HG02798 (cell line): ENCODE measurements around the gene IFT88.
"Not testable (repeated sequence)": the region's sequence is repeated elsewhere in the genome, so short reads cannot be mapped to it uniquely, and the experiment has no call there.

Experiments
- ATAC-seq: cut with Tn5 transposase; IDR thresholded peaks from one replicate; pipeline ENCODE4 v1.9.1; 2021; ENCODE audit warnings: mild to moderate bottlenecking; ENCODE audit not compliant: unreplicated experiment, poor library complexity

Gene IFT88

DNA sequence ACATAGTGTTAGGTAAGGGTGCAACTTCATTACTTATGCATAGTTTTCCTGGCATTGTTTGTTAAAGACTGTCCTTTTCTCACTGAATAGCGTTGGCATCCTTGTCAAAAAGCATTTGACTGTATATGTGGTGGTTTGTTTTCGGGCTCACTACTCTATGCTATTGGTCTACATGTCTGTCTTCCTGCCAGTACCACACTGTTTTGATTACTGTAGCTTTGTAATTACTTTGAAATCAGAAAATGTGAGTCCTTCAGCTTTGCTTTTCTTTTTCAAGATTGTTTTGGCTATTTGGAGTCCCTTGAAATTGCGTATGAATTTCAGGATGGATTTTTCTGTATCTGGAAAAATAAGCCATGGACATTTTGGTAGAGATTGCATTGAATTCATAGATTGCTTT, 56.0 kb downstream of the IFT88 start:
- no peak for ATAC-seq

DNA sequence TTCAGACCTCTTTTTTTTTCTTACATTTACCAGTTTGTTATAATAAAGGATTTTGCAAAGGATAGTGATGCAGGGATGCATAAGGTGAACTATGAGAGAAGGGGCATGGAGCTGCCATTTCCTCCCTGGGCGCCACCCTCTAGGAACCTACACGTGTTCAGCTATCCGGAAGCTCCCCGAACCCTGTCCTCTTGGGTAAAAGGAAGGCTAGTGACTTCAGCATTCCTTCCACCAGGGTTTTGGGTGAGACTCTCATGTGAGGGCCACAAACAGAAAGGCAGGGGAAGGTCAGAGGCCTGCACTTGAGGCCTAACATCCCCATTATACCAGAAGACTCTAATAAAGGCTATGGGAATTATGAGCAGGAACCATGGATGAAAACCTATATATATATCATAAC, 57.3 kb downstream of the IFT88 start:
- ATAC-seq, result no peak

DNA sequence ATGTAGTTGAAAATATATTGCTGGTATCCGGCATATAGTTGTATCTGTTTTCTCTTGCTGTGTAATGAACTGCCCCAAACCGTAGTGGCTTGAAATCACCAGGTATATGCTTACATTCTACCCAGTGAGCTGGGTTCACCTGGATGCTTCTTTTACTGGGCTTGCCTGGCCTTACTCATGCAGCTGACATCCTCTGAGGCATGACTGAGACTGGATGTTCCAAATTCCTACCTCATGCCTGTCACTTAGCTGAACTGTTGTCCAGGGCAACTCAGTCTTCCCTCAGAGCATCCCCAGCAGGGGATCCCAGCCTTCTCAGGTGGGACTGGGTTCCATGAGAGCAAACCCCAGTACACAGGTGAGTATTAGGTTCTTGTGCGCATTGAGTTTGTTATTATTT, 66.8 kb downstream of the IFT88 start:
- no peak for ATAC-seq

DNA sequence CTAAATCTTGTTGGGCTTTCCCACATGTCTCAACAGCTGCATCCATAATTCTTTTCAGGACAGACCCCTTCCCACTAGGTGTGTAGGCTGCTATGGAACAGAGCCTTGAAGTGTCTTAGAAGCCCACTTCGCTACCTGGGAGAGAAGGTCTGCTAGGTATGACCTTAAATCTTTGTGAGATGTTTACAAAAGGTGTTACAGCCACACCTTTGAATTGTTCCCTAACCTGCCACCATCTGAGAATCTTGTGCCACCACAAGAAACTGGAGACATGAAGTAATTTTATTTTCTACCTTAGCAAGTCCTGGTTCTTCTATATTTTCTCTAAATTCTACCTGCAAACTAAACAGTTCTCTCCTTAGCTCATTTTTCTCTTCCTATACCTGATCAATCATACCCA, 69.1 kb downstream of the IFT88 start:
- no peak for ATAC-seq

DNA sequence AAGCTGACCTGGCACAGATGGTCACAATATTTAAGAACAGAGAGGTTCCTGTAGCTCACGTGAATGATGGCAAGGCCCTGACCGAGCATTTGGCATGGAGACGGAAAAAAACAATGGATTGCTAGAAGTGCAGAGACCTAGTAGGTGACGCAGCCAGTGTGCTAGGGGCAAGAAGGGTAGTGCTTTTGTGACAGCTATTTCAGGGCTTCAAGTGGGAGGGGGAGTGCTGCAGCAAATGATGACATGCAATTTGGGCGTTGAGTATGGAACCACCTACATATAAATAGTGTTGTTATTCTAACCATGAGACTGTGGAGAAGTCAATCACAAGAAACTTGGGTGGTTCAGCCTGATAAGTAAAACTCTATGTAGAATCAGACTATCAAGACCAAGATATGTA, 70.9 kb downstream of the IFT88 start:
- no peak for ATAC-seq

DNA sequence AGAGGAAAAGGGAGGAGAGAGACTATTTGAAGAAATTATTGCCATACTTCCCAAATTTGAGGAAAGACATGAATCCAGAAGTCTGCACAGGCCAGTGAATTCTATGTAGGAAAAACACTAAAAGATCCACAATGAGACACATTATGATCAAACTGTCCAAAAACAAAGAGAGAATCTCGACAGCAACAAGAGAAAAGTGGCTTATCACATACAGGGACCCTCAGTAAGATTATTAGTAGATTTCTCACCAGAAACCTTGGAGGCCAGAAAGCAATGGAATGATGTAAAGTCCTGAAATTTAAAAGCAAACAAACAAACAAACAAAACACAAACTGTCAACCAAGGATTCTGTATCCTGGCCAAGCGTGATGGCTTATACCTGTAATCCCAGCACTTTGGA, 80.8 kb downstream of the IFT88 start:
- ATAC-seq, result no peak

DNA sequence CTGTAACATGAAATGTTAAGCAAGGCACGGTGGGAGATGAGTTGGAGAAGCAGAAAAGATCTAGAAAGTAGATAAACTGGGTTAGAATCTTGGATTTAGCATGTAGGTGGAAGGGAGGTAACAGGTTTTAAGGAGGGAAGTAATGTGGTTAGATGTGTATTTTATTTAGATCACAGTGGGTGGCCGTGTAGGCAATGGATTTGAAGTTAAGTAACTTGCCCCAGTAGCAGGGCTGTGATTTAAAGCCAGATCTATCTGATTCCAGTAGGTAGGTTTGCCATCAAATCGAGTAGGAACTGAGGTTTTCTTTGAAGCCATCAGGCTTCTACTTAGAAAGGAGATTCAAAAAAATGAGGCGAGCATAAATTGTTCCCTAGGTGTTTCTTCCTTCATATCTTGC, 86.0 kb downstream of the IFT88 start:
- ATAC-seq, result no peak

DNA sequence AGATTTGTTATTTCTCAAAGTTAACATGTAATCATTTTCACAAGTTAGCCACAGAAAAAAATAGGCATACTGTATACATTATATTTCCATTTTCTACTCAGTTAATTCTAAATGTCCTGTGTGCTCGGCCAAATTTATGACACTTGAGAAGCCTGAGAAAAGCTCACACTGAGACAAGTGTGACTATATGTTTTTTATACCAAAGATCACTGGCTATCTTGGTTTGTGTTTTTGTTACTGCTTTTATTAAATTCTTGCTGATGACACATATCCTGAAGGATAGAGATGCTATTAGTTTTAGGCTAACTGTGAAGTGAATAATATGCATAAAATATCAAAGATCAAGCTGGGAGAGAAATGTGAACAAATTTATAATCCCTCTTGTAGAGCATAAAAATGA, 87.2 kb downstream of the IFT88 start:
- ATAC-seq, result no peak

DNA sequence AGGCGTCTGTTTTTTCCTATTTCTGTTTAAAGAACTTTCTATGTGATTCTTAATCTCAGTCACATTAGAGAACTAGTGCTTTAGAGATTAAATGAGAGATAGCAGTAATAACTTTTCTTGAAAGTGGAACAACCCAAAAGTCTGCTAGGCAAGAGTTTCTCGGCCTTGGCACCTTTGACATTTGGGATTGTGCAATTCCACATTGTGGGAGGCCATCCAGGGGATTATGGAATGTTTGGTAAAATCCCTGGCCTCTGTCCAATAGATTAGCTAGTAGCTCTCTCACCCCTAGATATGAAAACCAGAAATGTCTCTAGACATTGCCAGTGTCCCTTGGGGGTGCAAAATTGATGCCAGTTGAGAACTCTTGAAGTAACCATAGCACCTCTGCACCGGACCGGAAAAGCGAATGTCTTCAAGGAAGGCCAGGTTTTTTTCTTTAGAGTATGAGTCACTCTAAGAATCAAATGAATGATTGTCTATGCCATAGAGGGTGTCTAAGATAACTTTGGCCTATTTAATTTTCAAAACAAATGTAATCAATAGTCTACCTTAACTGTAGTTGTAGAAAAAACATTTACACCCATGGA, 91.6 kb downstream of the IFT88 start:
- ATAC-seq, result no peak

DNA sequence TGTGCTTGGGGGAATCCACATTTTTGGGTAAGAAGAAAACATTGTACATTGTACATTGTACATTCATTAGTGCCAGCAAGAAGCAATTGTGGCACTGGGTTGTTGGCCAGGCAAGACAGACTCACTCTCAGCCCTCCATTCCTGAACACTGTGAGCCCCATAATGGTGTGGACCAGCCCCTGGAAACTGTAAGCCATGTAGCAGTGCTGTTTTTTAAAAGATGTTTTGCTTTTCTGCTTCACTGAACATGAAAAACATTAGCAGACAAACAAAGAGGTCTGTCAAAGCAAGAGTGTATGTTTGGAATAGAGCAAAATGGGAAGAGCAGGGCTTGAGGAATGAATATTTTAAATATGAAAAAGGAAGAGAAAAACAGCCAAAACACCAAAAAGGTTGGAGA, 97.4 kb downstream of the IFT88 start:
- ATAC-seq, result no peak

DNA sequence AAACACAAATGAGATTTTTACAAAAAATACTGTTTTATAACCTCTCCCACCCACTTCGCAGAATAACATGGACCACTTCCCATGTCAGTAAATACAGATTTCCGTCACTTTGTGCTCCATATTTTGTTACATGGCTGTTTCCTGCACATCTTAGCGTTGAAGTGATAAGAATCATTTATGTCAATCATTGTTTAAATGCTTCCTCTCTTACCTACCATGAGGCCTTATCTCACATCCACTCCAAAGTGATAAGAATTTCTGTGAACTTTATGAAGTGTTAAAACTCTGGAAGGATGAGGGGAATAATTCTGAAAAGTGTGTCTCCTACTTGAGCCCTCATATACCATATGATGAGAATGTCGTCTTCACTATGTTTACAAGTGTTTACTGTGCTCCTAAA, 100.0 kb downstream of the IFT88 start:
- ATAC-seq, result no peak

DNA sequence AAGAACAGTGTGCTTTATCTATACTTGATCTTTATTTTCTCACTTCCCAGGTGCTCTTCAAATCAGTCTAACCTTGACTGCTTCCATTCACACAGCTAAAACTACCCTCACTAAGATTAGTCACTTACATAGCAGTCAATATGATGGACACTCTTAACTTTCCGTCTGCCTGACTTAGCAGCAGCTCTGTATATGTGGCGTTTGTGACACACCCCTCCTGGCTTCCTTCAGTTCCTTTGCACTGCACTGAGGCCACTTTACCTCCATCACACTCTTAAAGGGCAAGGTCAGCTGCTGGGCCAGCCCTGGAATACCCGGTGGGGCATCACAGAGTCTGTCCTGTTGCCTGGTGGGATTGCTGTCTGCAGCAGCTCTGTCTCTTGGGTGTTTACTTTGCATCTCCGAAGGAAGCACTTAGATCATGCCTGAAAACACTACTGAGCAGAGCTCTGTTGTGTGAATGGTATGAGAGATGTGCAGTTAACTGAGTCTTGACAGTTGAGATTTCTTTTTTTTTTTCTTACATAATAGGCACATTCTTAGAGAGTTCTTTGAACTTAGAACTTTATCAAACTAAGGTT, 101.0 kb downstream of the IFT88 start:
- no peak for ATAC-seq

DNA sequence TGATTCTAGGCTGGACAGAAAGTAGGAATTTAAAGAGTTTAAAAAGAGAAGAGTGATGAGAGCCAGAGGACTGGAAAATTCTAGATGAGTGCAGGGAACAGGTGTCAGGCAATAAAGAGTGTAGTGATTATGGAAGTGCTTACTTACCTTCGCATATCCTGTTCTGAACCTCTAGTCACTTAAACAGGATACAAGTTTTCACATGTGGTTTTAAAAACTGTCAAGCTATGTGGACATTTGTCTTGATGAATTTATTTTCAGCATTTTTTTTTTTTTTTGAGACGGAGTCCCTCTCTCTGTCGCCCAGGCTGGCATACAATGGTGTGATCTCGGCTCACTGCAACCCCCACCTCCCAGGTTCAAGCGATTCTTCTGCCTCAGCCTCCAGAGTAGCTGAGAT, 102.2 kb downstream of the IFT88 start:
- ATAC-seq, result no peak

DNA sequence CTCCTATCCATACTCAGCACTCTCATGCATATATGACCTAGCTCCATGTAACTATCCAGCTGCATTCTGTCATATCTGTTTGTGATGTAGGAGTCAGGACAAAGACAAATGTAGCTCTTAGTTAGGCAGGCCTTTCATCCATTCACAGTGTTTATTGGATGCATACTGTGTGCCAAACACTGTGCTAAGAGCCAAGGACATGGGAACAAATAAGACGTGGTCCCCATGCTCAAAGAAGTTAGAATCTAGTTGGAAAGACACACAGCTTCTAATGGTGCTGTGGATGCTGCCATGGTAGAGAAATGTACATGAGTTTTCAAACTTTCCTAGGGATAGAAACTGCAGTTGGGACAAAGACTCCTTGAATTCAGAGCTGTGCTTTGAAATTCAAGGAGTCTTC, 104.8 kb downstream of the IFT88 start:
- no peak for ATAC-seq

DNA sequence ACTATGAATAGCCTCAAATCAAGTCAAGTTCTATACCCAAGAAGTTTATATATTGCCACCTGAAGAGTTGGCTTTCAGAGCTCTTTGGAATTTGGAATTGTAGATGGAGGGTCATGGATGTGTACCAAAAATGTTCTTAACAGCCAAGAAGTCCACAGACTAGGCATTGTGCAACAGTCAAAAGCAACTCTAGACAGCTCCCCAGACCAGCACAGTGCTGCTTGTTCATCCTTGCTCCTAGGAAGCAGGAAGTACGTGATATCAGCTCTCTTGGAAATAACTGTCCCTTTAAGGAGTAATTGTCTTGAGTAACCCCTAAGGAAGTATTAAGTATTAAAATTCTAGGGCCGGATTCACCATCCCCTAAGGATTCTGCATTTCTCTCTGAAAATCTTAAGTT, 105.8 kb downstream of the IFT88 start:
- no peak for ATAC-seq

DNA sequence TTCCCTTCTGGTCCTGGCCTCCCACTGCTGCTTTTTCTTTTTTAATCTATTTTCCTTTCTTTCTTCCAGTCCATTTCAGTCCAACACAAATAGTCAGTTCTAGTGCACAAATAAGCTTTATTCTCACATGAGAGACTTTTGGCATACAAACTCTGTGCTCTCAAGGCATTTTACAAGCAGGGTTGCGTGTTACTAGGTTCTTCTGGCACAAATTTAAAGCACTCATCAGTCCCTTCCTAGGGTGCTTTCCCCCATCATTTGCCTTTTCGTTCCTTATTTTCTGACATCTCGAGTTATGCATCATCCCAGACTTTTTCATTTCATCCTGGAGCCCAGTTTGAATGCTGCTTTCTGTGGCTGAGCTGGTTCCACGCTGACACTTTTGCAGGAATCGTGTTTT, 106.8 kb downstream of the IFT88 start:
- ATAC-seq, result no peak

DNA sequence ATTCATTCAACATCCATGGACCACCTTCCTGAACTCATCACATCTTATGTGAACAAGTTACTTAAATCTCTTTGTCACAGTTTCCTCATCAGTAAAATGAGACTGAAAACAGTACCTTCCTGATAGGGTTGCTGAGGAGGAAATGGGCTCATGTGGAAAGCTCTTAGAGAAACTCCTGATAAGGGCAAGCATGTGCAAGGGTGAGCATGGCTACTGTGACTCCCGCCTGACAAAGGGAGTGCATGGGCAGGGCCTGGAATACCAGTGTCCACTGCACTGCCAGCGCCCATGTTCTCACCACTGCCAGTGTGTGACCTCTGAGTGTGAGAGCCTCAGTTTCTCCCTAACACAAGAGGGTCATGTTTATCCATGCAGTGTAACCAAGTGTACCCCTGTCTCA, 109.3 kb downstream of the IFT88 start:
- ATAC-seq, result no peak

DNA sequence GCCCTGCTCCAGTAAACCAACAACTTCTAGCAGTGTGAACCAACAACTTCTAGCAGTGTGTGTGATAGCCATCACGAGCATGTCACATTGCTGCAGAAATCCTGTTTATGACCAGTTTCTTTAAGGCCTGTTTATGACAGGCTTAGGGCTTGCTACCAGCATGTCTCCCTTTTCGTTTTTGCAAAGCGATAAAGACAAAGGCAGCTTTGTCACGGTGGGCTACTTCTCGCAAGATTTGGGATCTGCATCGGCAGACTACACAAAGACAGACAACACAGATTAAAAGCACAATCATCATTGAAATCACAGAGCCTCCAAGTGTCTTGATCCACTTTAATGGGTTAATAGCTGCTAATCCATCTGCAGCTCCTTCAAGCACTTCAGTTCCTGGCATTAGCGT, 111.6 kb downstream of the IFT88 start:
- not testable (repeated sequence) for ATAC-seq

DNA sequence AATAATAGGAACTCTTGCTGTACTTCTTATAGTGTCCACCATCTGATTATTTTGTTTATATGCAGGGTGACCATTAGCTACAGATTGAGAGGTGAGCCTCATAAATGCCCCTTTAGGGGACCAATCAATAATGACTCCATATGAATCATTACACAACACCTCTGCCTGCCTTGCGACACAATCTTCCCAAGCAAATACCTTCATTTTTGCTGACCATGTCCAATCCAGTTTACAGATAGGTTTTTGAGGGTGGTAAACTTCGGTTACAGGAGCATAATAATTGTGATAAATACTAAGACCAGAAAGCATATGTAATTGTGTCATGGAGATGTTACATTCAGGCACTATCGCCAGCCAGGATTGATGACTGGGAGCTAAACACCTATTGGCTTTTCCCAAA, 112.9 kb downstream of the IFT88 start:
- no peak for ATAC-seq

DNA sequence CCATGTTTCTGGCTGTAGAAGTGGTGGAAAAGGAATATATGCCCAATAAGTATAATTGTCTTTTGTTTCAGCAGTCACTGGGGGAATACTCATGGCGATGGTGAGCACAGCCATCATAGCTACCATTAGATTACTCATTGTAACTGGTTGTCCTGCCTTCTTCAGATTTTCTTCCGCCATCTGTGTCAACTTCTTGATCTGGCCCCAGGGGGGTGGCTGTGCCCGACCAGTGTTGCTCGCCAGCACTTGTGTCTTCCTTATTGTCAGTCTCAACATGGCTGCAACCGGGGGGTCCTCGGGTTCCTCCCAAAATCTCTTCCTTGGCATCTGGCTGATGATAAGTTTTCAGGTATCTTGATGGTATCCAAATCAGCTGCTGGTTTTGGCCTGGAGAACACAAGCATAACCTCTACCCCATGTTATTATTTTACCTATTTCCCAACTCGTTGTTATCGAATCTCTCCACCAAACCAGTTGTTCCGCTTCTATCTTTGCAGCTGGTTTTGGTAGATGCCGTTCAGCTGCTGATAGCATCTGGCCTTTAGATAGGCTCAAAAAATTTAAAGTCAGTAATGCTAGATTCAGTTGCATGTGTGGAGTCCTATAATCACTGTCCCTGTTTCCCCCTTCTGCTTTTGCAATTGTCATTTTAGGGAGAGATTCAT, 113.6 kb downstream of the IFT88 start:
- ATAC-seq, result no peak

DNA sequence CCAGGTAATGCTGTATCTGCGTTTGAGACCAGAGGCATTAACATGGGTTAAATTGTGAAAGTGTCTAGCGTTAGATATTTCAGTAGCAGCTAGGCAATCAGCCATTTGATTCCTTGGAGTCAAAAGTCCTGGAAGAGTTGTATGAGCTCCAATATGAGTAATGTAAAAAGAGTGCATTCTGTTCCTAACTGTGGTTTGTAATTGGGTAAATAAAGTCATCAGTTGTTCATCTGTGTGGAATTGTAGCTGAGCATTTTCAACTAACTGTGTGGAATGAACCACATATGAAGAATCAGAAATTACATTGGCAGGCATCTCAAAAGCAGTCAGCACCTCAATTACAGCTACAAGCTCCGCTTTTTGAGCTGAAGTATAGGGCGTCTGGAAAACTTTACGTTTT, 114.5 kb downstream of the IFT88 start:
- ATAC-seq, result not testable (repeated sequence)

DNA sequence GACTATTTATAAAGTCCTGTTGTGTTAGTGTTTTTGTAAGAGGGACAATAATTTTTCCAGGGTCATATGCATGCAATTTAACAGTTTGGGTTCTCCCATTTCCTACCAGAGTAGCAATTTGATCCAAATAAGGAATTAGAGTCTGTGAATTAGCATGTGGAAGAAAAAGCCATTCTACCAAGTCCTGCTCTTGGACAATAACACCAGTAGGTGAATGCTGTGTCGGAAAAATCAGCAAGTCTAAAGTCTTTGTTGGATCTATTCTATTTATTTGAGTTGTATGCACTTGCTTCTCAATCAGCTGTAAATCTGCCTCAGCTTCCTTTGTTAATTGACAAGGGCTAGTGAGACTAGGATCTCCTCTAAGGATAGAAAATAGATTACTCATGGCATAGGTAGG, 115.1 kb downstream of the IFT88 start:
- ATAC-seq, result no peak
